ENCODE data around the gene HSPE1. TPM values are rescaled to one million over a fixed set of nuclear protein-coding genes. Genes with fewer than 3 reads are reported as not detected.
"Not testable (repeated sequence)": the region's sequence is repeated elsewhere in the genome, so short reads cannot be mapped to it uniquely, and the experiment has no call there.

HSPE1 gene
- polyA plus RNA-seq (2013, experiment 1 of 2; ENCODE audit: insufficient read length), result 154 TPM
- 155 TPM for polyA plus RNA-seq (2013, experiment 2 of 2; ENCODE audit: insufficient read length)

DNA sequence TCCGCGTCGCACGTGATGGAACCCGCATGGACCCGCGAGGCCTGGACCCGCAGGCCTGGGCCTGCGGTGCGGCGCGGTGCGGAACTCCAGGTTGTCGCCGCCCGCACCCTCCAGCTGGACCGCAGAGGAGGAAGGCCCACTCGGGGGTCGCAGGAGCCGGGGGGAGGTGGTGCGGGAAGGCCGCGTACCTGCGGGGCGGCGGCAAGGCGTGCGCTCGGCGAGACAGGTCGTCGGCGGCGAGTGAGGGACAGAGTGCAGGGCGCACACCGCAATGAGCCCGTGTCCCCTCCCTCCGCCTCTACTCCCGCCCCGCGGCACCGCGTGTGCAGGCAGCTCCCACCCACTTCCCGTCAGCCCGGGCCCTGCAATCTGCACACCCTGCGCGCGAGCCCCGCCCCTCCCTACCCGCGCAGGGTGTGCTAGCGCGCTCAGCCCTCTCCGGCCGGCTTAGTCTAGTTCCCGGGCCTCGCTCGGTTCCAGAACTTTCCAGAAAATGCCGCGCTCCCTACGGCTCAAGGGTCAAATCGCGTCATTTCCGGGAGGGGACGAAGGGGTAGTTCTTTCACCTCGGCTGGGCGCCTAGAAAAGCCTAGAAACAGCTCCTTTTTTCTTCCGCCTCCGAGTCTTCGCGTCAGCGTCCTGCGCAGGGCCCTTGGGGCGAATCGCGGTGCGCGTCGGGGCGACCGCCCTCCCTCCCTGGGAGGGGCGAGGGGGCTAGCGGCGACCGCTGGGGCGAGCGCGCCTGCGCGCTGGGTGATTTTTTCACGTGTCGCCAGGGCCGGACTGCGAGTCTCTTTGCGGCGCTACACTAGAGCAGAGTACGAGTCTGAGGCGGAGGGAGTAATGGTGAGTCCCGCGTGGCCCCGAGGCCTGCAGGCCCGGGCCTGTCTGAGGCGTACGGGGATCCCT, at the start of gene HSPE1, which contains the start of gene HSPD1:
Gene HSPE1 (plus strand): TSS at position 786 of the 909 bp plus-strand sequence. CDS start 58 bp downstream, at position 844.
Gene HSPD1 (minus strand): TSS at position 247 of the 909 bp plus-strand sequence. CDS start 992 bp downstream, outside the sequence.
- DNase-seq, result peak; percentile 100

DNA sequence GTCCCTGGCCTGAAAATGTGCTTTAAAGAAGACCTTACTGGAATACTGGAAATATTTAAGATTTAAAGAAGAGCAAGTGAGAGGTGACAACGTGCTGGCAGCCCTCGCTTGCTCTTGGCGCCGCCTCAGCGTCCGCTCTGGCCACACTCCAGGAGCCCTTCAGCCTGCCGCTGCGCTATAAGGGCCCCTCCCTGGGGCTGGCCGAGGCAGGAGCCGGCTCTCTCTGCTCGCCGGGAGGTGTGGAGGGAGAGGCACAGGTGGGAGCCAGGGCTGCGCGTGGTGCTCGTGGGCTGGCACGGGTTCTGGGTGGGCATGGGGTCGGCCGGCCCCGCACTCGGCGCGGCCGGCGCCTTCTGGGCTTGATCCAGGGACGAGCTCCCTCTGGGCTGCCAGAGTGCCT, 49.7 kb upstream of the HSPE1 start:
- DNase-seq, result no peak

DNA sequence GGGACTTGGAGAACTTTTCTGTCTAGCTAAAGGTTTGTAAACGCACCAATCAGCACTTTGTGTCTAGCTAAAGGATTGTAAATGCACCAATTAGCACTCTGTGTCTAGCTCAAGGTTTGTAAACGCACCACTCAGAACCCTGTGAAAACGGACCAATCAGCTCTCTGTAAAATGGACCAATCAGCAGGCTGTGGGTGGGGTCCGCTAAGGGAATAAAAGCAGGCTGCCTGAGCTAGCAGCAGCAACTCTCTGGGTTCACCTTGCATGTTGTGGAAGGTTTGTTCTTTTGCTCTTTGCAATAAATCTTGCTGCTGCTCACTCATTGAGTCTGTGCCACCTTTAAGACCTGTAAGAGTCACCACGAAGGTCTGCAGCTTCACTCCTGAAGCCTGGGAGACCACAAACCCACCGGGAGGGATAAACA, 49.2 kb upstream of the HSPE1 start:
- not testable (repeated sequence) for DNase-seq

DNA sequence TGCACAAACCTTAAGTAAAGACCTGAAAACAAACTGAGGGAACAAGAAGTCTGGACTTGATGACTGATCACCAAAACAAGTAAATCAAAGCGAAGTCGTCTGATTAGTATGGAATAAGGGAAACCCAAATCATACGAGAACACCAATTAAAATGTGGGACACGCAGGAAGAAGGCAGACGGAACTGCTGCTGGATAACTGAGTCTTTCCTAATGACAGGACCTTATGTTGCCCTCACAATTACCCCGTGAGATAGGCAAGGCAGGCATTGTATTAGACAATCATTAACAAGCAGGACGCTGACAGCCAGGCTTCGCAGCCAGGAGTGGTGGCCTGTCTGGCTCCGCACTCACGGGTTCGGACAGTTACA, 47.4 kb upstream of the HSPE1 start:
- no peak for DNase-seq

DNA sequence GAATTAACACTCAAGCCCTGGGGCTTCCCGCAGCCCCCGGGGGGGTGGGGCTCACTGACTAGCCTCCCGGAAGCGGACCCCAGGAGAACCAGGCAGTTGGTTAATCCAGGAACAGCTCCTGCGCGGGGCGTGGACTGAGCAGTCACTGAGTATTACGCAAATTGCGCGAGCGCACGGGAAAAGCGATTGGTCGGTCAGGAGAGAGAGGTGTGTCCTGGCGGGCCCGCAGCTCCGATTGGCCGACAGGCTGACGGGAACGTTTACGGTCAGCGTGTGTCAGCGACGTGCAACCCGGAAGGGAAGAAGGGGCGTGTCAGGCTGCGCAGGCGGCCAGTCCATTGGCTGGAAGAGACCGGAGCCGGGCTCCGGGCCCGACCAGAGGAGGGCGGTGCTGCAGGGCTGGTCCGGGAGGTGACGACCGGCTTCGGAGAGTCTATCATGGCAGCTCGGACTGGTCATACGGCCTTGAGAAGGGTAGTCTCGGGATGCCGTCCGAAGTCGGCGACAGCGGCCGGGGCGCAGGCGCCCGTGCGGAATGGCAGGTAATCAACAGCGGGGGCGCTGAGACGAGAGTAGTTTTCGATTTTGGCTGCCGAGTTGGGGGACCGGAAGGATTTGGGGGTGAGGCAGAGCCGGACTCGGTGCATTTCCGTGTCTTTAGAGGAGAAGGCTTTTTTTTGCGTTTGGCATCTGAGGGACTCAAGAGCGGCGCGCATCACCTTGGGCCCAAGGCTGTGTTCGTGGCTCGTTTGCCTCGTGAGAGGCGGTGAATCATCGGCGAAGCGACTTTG, 46.9 kb upstream of the HSPE1 start, which contains the start of gene COQ10B:
Gene COQ10B (plus strand): TSS at position 430 of the 791 bp plus-strand sequence. CDS start 9 bp downstream, at position 439.
- peak; percentile 100 for DNase-seq

DNA sequence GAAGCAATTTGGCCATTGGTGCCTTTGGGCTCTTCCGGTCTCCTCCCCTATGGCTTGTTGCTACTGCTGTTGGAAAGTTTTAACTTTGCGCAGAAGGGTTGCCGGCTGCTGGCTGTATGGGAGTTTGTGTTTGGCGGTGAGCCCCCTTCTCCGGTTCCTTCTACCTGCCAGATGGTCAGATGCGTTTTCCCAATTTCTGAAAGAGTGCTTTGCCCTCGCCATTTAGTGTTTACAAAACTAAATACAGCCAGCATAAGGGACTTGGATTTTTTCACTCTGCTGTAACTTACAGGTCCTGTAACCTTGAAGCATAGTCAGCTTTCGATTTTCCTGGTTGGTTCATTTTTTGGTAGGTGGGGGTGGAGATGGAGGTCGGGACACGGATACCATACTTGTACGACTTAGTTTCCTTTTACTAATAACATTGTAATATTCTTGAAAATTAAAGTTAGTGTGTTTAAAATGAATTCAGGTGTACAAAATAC, 46.2 kb upstream of the HSPE1 start:
- DNase-seq, result no peak

DNA sequence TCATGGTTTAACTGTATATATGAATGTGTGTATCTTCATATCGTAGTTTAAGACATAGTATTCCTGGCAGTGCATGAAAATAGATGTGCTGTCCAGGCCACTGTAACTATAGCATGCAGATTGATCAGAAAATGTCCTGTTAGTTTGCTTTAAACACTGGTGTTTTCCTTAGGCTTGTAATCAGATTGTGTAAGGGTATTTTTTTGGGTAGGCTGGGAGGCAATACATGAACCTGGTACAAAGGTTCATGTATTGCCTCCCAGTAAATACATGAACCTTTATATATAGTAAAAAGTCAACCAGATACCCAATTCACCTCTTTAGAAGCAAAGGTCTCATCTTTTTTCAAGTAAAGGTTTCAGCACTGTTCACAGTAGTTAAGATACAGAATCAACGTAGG, 45.3 kb upstream of the HSPE1 start:
- DNase-seq, result no peak

DNA sequence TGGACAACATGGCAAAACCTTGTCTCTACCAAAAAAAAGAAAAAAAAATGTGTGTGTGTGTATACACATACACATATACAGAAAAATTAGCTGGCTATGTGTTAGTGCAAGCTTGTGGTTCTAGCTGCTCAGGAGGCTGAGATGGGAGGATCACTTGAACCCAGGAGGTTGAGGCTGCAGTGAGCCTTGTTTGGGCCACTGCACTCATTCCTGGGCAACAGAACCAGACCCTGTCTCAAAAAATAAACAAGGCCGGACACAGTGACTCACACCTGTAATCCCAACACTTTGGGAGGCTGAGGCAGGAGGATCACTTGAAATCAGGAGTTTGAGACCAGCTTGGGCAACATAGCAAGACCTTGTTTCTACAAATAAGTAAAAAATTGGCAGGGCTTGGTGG, 44.8 kb upstream of the HSPE1 start:
- no peak for DNase-seq

DNA sequence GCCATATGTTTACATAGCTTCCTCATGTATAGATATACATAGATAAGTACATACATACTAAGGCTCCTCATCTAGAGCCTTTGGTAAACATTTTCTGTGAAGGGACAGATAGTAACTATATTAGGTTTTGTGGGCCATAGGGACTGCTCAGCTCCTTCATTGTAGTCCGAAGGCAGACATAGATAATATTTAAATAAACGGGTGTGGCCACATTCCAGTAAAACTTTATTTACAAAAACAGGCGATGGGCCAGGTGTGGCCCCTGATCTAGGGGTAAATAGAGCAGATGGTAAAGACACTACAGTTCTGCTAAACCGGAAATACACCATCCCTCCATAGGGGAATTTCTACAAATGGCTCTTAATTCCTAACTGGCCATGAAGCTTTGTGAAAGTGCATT, 39.5 kb upstream of the HSPE1 start:
- no peak for DNase-seq

DNA sequence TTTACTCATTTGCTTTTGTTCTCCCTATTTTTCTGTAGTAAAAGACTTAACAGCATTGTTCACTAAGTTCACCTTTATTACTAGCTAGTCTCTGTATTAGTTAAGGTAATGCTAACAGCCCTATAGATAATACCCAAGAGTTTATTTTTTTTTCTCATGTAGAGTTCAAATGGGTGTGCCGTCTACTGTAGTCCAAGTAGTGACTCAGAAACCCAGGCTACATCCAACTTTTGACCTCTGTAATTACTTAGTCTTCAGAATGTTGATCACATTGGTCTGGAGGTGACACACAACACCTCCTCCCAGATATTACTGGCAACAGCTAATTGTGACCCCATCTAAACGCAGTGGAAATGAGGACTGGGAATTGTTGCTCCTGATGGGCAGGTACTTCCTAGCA, 39.1 kb upstream of the HSPE1 start:
- DNase-seq, result no peak

DNA sequence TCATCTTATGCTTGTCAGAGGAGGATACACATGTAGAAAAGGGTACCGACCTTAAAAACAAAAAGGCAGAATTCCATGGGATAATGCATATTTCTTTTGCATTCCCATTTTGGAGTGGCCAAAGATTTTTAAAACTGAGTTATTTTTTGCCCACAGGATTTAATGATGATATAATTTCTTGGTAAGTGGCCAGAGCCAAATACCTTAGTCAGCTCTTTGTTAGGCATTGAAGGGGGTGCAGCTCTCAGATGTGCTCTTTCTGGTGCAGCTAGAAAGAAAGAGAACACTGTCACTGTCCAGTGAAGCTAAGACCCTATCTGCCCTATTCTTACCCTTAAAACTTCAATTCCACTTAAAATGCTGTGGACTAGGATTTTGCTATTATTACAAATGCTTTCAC, 36.0 kb upstream of the HSPE1 start:
- DNase-seq, result peak; percentile 38

DNA sequence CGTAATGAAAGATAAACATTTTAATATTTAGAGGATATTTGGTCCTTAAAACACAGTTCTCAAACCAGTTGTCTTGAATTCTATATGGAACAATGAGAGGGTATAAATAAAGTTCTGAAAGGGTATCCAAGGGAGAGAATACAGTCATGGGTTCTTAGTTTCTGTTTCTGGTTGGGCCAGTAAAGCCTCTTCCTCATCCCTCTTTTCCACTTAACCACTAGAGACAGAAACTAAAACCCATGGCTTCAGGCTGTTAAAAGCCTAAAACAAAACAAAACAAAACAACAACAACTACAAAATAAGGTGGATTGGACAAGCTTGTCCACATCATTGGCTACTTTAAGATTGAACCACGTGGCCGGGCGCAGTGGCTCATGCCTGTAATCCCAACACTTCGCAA, 28.0 kb upstream of the HSPE1 start:
- no peak for DNase-seq

DNA sequence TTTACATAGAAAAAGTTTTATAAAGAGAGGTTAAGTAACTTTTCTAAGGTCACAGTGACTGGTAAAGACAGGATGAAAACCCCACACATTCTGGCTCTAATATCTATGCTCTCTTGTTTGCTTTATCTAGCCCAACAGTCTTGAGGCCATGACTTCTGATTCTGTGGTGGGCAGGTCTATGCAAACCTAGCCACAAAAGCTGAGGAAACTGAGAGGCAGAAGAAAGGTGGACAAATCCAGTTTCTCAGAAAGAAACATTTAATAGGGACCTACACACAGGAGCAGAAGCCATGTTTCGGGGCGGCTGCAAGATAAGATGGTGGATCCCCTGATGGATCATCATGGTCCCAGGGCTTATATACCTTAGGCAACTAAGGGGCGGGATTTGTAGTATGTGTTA, 22.4 kb upstream of the HSPE1 start:
- DNase-seq, result no peak

DNA sequence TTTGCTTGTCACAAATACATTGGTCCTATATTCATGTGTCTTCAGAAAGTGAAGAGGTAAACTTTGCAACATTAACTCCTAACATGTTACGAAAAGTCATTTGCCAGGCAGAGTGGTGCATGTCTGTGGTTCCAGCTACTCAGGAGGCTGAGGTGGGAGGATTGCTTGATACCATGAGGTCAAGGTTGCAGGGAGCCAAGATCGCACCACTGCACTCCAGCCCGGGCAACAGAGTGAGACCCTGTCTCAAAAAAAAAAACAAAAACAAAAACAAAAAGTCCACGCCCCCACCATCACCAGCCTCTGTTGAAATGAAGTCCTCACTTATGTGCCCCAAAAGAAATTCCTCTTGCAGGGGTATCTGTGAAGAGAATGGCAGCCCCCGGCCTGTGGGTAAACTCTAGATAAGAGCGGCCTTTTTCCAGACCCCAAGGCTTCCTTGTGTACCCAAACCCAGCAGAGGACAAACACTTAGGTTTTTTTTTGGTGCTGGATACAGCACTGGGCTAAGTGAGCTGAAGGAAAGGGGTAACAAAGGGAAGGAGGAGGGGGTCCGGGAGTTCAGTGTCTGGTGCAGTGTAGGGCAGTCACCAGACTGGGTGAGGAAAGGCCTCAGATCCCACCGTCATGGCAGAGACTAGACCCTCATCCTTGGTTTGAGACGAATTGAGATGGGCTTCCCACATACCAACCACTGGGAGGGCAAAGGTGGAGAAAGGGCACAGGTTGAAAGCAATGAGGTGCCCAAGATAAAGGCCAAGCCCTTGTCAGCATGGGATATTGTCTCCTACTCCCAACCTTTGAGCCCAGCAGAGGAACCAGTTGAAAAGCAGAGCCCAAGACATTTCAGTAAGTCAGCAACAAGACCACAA, 19.8 kb upstream of the HSPE1 start:
- no peak for DNase-seq

DNA sequence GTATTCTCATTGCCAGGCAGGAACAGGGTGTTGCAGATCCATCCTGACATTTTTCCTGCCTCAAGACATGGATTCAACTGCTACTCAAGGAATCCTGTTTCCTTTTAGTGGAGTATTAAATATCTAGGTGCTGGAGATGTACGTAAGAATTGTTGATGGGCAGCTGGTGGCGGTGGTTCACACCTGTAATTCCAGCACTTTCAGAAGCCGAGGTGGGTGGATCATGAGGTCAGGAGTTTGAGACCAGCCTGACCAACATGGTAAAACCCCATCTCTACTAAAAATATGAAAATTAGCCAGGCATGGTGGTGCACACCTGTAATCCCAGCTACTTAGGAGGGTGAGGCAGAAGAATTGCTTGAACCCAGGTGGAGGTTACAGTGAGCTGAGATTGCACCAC, 15.9 kb upstream of the HSPE1 start:
- not testable (repeated sequence) for DNase-seq

DNA sequence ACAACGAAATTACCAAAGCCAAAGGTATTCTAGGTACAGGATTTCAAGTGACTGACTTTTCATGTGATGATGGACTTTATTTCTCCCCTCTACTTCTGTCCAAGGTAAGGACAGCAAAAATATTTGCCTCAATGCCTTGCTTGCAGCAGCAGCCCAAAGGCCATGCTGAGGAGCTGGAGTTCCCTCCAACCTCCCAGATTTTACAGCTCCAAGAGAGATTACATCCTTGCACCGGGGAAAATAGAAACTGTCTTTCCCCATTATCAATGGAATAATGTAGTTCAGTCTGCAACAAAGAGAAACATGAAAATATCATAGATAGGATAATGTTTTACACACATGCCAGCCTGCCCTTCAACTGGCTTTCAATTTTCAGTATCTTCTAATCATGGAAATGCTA, 14.0 kb upstream of the HSPE1 start:
- DNase-seq, result no peak

DNA sequence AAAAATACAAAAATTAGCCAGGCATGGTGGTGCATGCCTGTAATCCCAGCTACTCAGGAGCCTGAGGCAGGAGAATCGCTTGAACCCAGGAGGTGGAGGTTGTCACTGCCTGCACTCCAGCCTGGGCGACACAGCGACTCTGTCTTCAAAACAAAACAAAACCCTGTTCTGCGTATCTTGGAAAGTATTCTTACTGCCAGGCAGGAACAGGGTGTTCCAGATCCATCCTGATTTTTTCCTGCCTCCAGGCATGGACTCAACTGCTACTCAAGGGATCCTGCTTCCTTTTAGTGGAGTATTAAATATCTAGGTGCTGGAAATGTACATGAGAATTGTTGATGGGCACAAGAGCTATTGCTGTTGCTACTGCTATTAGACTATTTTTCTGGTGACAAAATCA, 12.8 kb upstream of the HSPE1 start:
- no peak for DNase-seq

DNA sequence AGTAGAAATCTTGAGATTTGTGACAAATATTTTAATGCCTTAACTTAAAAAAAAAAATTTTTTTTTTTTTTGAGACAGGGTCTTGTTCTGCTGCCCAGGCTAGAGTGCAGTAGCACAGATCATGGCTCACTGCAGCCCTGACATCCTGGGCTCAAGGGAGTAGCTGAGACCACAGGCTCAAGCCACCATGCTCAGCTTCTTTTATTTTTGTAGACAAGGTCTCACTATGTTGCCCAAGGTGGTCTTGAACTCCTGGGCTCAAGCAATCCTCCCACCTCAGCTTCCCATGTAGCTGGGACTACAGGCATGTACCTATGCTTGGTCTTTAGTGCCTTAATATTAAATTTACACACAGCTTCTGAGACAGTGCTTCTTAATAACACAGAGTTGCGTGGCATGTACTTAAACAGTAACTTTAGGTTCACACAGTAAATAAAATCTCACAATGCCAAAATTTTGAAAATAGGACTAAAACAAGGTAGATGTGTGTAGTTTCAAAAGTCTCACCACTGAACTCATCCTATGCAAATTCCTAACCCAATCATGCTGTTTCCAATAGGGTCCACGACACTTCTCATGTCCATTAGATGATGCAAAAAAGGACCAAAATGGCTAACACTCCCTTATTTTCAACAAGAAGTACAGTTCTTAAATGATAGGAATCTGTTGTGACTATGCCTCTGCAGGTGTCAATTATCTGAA, 4.6 kb upstream of the HSPE1 start:
- DNase-seq, result no peak

DNA sequence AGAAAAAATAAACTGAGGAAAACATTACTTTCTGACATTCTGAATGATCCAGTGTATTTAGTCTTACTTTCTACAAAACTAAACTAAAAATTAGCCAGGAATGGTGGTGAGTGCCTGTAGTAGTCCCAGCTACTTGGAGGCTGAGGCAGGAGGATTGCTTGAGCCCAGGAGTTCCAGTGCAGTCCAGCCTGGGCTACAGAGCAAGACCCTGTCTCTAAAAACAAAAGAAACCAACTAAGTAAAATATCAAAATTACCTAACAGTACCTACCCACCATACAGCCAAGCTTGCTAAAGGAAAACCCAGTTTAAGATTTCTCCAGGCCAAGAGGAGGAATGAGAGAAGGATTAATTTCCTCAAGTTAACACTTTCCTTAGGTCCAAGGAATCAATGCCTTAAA, 3.5 kb upstream of the HSPE1 start:
- no peak for DNase-seq

DNA sequence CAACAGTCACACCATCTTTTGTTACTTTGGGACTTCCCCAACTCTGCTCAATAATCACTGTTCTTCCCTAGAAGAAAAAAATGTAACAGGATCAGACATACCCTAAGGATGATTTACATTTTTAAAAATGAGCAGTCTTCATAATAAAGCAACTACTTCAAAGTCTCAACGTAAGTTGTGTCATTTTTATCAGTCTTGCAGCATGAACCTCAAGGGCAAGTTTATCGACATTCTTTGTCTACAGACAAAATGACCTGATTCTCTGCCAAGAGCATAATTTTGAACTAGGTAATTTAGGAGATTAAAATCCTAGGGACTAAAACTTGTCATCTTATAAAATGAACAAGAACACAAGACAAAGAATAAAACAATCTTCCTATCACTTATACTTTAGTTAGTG, 2.9 kb upstream of the HSPE1 start:
- no peak for DNase-seq

DNA sequence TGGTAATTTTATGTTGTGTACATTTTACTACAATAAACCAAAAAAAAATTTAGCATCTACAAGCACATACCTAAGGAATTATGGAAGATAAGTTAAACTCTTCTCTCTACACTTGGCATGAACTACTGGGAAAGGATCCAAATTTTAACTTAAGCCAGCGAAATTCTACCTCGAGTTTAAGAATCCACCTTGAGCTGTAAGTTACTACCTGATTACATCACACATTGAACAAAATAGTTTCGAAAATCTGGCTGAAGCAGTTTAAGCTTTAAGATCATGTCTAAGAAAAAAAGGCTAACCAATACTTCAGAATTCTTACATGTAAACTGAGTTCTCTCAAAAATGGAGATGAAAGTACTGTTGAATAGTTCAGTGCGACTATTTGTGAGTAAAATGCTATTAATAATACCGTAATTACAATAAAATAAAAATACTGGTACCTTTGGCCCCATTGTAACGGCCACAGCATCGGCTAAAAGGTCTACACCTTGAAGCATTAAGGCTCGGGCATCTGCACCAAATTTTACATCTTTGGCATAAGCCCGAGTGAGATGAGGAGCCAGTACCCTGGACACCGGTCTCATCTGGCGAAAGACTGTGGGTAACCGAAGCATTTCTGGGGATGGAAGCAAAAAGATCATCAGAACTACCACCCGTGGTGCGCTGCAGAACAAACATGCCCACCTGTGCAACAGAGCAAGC, 1.8 kb upstream of the HSPE1 start:
- DNase-seq, result no peak
